Measurements from ENCODE around the gene NPAS3.

GRCh38 chr14:33201116-33201515 is 262.4 kb downstream of the NPAS3 start:
- TF ChIP-seq CTCF (conservative IDR thresholded peaks at IDR 0.05) = no peak
- no peak for TF ChIP-seq EZH2 (IDR thresholded peaks at IDR 0.05; ENCODE audit: low read depth)
